Measurements from ENCODE around the gene TMEM30B.

The TMEM30B gene

DNA sequence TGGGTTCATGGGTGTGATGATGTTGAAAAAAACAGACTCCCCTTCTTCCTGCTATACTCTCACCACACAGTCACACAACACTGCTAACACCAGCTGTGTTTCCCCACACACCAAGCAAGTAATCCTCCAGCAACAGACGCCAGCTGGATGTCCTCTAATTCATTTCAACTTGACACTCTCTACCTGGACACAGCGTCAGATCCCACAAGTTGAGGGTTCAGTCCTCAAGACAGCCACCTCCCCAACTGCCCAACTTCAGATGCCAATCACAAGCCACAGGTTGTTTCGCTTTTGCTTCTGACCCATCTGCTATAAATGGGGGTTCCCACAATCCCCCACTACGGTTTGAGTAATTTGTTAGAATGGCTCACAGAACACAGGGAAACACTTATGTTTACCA is 49.3 kb downstream of the TMEM30B start:
- no peak for DNase-seq

DNA sequence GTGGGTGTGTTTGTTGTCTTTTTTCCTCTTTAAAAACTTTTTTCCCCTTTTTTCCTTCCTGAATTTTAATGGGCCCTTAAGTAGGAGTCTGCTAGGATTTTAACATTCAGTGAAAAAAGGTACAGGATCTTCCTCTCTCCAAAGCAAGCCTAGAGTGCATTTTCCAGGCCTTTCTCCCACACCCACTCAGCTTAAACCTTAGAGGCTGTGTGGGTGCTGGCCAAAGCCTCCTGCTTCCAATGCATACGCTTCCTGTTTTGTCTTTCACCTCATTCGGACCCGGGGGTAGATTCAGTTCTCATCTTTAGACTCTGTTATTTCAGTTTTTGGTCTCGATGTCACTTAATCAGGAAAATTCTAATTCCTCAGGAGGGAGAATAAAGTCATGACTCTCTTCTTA is 51.2 kb downstream of the TMEM30B start:
- DNase-seq = no peak

DNA sequence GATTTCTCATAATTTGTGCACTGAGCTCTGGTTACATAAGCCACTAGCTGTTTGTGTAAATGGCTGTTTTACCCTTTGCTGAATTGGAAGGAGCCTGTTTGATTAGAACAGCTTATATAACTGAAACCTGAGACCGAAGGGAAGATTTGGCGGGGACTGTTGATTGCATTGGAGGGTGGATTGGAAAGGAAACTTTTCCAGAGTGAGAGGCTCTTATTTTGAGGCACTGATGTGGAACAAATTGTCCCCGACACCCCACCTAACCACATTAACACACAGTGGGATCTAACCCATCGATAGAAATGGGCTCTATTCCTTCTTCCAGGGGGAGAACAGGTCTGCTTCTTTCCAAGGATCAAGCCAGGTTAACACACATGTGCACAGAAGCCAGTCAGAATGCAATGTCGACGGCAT is 51.7 kb downstream of the TMEM30B start:
- DNase-seq = no peak

DNA sequence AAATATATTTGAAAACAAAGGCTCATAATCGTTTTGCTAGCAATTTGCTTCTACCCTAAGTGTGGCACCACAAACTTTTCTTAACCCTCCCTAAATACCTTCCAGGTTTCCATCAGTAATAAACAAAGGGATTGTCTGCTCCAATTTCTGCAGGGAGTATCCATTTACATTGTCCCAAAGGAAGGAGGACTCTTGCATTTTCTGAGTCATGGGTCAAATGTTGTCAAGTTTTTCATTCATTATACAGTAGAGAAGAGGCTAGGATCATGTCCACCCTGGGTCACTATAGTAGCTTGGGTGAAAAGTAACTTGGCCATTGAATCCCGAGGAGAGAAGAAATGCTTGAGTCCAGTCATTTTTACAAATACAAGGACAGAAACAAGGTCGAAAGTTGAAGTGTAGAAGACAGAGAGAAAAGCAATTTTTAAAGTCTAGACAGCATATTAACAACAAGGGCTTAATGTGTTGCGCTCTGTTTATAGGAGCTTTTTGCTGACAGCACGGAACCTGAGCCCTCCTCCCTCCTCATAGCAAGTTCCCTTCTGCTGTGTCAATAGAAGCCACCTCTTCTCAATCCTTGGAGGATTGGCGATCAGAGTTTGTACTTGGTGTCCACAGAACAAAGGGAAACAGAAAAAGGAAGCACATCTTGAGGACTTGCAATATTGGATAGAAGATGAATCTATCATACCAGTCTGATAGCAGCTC is 53.1 kb downstream of the TMEM30B start:
- no peak for DNase-seq
